HEK293 (cell line): ENCODE measurements around the gene DNMT3A.

Source experiments
- BCL11A ChIP-seq: fragments of 450-650 bp; formaldehyde crosslinking; IDR thresholded peaks from 2 replicates; pipeline ENCODE4 v1.5.1; 2016; ENCODE audit warnings: low read depth, missing biosample characterization, missing genetic modification characterization
- MYNN ChIP-seq: fragments of 450-650 bp; formaldehyde crosslinking; IDR thresholded peaks from 2 replicates; pipeline ENCODE4 v1.5.1; 2016; ENCODE audit warnings: missing biosample characterization, missing genetic modification characterization, borderline replicate concordance
- ZBTB48 ChIP-seq: fragments of 450-650 bp; formaldehyde crosslinking; IDR thresholded peaks from 2 replicates; pipeline ENCODE4 v1.5.1; 2016; ENCODE audit warnings: missing biosample characterization, missing genetic modification characterization
- ZBTB7A ChIP-seq: fragments of 450-650 bp; formaldehyde crosslinking; IDR thresholded peaks from 2 replicates; pipeline ENCODE4 v1.5.1; 2016; ENCODE audit warnings: low read depth, missing biosample characterization, missing genetic modification characterization
- ZNF10 ChIP-seq: fragments of 450-650 bp; formaldehyde crosslinking; IDR thresholded peaks from 2 replicates; pipeline ENCODE4 v1.5.1; 2017; ENCODE audit warnings: missing biosample characterization, missing genetic modification characterization
- ZNF169 ChIP-seq: fragments of 450-650 bp; formaldehyde crosslinking; IDR thresholded peaks from 2 replicates; pipeline ENCODE4 v1.5.1; 2016; ENCODE audit warnings: missing biosample characterization, missing genetic modification characterization
- ZNF24 ChIP-seq: fragments of 450-650 bp; formaldehyde crosslinking; IDR thresholded peaks from 2 replicates; pipeline ENCODE4 v1.5.1; 2016; ENCODE audit warnings: missing biosample characterization, missing genetic modification characterization
- ZNF423 ChIP-seq: fragments of 450-650 bp; formaldehyde crosslinking; IDR thresholded peaks from 2 replicates; pipeline ENCODE4 v1.5.1; 2016; ENCODE audit warnings: missing biosample characterization, missing genetic modification characterization
- TF ChIP-seq, protein P1 (sequence below): fragments of 450-650 bp; formaldehyde crosslinking; IDR thresholded peaks from 2 replicates; pipeline ENCODE4 v1.5.1; 2016; ENCODE audit warnings: missing biosample characterization, missing genetic modification characterization
- TF ChIP-seq, protein P2 (sequence below): fragments of 450-650 bp; formaldehyde crosslinking; IDR thresholded peaks from 2 replicates; pipeline ENCODE4 v1.5.1; 2016; ENCODE audit warnings: missing biosample characterization, missing genetic modification characterization

DNA sequence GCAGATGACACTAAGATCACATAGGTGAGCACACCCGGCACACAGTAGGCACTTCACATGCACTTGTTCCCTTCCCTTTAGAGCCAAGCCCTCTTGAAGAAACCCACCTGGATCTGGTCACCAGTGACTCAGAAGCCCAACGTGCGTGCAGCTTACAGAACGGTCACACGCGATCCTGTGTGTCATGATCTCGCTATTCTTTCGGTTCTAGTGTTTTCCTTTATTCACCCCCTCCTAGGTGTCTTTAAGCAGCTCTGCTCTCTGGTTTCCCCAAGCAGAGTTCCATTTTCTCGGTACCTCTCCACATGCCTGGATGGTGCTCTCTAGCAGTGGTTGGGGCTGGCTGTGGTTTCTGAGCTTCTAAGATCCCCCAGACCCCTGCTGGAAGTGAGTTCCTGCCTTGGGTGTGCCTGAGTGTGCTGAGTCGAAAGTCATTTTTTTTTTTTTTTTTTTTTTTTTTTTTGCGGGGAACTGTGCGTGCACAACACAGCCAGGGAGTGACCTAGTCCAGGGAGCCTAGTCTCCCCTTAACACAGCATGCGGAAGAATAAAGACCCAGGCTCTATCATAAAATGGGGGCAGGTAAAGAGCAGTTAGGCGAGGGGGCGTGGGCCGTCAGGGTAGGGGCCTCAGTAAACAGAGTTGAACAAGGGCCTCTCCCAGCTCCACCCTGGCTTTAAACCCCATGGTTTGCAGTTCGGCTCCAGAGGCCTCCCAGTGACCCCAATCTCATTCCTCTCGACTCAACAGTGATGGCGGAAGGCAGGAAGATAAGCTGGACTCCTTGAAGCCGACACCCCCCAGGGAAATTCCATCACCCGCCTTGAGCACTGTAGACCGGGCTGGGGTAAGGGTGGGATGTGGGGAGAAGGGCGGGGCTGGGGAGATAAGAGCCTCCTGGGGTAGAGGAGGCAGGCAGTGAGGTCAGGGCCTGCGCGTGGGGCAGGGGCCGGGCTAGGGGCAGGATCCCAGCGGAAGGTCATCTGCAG lies 29.8 kb upstream of the DNMT3A start:
- TF ChIP-seq, protein P1, sequence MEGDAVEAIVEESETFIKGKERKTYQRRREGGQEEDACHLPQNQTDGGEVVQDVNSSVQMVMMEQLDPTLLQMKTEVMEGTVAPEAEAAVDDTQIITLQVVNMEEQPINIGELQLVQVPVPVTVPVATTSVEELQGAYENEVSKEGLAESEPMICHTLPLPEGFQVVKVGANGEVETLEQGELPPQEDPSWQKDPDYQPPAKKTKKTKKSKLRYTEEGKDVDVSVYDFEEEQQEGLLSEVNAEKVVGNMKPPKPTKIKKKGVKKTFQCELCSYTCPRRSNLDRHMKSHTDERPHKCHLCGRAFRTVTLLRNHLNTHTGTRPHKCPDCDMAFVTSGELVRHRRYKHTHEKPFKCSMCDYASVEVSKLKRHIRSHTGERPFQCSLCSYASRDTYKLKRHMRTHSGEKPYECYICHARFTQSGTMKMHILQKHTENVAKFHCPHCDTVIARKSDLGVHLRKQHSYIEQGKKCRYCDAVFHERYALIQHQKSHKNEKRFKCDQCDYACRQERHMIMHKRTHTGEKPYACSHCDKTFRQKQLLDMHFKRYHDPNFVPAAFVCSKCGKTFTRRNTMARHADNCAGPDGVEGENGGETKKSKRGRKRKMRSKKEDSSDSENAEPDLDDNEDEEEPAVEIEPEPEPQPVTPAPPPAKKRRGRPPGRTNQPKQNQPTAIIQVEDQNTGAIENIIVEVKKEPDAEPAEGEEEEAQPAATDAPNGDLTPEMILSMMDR, result no peak
- TF ChIP-seq BCL11A (tag by site-specific recombination) (no peak), ZNF169 (tag by site-specific recombination) (no peak), ZNF423 (no peak), ZNF10 (no peak), ZBTB48 (tag by site-specific recombination) (no peak), ZNF24 (no peak), MYNN (tag by site-specific recombination) (no peak), ZBTB7A (tag by site-specific recombination) (no peak)
- TF ChIP-seq, protein P2, sequence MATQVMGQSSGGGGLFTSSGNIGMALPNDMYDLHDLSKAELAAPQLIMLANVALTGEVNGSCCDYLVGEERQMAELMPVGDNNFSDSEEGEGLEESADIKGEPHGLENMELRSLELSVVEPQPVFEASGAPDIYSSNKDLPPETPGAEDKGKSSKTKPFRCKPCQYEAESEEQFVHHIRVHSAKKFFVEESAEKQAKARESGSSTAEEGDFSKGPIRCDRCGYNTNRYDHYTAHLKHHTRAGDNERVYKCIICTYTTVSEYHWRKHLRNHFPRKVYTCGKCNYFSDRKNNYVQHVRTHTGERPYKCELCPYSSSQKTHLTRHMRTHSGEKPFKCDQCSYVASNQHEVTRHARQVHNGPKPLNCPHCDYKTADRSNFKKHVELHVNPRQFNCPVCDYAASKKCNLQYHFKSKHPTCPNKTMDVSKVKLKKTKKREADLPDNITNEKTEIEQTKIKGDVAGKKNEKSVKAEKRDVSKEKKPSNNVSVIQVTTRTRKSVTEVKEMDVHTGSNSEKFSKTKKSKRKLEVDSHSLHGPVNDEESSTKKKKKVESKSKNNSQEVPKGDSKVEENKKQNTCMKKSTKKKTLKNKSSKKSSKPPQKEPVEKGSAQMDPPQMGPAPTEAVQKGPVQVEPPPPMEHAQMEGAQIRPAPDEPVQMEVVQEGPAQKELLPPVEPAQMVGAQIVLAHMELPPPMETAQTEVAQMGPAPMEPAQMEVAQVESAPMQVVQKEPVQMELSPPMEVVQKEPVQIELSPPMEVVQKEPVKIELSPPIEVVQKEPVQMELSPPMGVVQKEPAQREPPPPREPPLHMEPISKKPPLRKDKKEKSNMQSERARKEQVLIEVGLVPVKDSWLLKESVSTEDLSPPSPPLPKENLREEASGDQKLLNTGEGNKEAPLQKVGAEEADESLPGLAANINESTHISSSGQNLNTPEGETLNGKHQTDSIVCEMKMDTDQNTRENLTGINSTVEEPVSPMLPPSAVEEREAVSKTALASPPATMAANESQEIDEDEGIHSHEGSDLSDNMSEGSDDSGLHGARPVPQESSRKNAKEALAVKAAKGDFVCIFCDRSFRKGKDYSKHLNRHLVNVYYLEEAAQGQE (tag by site-specific recombination), result no peak
